ENCODE measurements around the gene CLCN6.

CLCN6 gene

DNA sequence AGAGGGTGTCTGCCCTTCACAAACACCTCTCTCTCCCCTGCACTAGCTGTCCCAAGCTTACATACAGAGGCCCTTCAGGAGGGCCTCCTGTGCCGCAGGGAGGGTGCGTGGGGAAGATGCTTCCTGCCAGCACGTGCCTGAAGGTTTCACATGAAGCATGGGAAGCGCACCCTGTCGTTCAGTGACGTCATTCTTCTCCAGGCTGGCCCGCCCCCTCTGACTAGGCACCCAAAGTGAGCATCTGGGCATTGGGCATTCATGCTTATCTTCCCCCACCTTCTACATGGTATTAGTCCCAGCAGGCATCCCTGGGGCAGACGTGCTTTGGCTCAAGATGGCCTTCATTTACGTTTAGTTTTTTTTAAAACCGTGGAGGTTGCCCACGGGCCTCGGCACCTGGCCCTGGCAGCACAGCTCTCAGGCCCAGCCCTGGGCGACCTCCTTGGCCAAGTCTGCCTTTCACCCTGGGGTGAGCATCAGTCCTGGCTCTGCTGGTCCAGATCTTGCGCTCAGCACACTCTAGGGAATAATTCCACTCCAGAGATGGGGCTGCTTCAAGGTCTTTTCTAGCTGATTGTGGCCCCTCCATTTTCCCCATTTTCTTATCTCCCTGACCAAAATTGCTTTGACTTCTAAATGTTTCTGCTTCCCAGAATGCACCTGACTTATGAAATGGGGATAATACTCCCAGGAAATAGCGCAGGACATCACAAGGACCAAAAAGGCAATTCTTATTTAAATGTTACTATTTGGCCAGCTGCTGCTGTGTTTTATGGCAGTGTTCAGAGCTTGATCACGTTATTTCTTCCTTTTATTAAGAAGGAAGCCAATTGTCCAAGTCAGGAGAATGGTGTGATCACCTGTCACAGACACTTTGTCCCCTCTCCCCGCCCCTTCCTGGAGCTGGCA, 35.5 kb downstream of the CLCN6 start:
- H3K27ac ChIP-seq = no peak overlapping the region
- TF ChIP-seq ZFX (IDR thresholded peaks at IDR 0.05; ENCODE audit: borderline replicate concordance) = no peak
- TF ChIP-seq, protein P1, sequence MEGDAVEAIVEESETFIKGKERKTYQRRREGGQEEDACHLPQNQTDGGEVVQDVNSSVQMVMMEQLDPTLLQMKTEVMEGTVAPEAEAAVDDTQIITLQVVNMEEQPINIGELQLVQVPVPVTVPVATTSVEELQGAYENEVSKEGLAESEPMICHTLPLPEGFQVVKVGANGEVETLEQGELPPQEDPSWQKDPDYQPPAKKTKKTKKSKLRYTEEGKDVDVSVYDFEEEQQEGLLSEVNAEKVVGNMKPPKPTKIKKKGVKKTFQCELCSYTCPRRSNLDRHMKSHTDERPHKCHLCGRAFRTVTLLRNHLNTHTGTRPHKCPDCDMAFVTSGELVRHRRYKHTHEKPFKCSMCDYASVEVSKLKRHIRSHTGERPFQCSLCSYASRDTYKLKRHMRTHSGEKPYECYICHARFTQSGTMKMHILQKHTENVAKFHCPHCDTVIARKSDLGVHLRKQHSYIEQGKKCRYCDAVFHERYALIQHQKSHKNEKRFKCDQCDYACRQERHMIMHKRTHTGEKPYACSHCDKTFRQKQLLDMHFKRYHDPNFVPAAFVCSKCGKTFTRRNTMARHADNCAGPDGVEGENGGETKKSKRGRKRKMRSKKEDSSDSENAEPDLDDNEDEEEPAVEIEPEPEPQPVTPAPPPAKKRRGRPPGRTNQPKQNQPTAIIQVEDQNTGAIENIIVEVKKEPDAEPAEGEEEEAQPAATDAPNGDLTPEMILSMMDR (IDR thresholded peaks at IDR 0.05) = no peak

DNA sequence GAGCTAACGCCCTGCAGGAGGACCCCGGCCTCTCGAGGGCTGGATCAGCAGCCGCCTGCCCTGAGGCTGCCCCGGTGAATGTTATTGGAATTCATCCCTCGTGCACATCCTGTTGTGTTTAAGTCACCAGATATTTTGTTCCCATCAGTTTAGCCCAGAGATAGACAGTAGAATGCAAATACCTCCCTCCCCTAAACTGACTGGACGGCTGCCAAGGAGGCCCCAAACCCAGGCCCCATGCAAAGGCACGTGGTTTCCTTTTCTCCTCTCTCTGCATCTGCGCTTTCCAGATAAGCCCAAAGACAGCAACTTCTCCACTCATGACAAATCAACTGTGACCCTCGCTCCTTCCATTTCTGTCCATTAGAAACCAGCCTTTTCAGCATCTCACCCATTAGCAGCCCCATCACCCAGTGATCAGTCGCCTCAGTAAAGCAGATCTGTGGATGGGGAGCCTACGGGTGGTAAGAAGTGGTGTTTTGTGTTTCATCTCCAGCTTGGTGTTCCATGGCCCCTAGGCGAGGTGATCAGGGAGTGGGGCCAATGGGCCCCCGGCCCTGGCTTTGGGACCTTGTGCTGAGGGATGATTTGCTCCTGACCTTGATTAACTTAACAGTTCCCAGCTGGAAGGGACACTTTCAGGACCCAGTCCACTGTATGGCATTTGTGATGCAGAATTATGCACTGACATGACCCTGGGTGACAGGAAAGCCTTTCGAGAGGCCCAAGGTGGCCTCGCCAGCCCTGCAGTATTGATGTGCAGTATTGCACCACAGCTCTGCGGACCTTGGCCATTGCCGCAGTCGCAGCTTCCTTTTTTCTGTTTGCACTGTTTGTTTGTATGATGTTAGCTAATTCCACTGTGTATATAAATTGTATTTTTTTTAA, 36.4 kb downstream of the CLCN6 start:
- H3K27ac ChIP-seq = no peak overlapping the region
- TF ChIP-seq ZFX (IDR thresholded peaks at IDR 0.05; ENCODE audit: borderline replicate concordance) = no peak
- TF ChIP-seq, protein P1 (IDR thresholded peaks at IDR 0.05) = no peak

DNA sequence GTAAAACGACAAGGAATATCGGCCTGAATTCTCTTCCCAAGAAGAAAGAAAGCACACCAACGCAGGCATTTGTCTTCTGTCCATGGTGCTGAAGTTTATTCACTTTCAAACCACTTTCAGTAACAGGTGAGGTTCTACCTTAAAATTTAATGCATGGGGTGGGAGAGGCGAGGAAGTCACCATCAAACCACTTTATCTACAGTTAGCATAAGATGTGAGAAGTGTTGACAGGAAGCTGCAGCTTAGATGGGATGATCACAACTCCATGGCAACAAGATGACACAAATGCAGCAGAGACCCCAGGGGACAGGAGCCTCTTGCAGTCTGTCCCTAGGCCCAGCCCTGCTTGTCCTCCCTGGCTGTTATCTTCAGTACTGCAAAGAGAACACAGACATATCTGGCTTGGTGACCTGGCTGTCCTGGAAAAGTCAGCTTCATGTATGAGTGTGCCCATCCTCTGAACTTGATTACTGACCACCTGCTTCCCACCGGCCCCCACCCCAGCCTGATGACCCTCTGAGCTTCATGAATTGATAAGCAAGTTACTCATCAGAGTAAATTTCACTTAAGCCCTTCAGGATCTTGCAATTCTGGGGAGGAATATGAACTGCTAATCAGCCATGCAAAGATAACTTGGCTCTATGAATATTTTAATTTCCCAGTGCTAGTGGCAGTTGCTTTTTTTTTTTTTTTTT, 39.8 kb downstream of the CLCN6 start:
- no peak overlapping the region for H3K27ac ChIP-seq
- TF ChIP-seq ZFX (IDR thresholded peaks at IDR 0.05; ENCODE audit: borderline replicate concordance) = no peak
- TF ChIP-seq, protein P1 (IDR thresholded peaks at IDR 0.05) = no peak

DNA sequence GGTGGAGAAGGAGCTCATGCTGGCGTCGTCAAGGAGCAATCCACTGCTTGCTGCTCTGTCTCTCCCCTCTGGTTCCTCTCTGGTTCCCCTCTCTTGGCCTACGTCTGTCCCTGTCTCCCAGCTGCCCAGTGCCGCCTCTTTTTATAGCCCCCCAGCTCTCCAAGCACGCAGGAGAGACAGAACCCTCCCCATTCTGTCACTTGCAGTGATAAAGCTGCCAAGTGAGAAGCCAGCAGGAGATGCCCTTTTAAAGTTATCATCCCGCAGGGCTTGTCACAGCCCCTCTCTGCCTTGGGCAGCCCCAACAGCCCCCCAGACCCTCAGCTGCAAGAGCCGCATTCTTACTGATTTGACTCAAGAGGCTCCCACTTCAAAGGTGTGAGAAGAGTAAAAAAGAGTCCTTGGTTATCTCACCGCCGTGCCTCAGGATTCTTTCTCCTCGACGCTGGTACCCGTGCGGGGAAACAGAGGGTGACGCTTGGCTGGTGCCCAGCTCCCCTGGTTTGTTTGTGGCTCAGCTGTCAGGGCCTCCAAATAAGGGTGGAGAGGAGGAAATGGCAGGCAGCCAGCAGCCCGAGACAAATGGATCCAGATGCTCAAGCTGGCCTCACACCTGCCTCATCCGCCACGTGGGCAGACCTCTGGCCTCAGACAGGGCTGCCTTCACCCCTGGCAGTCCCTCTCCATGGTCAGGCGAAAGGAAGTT, 41.8 kb downstream of the CLCN6 start, which contains the start of gene NPPA:
Gene NPPA (minus strand): TSS at position 117 of the 706 bp plus-strand sequence. CDS start 99 bp downstream, at position 18.
- TF ChIP-seq ZFX (IDR thresholded peaks at IDR 0.05; ENCODE audit: borderline replicate concordance) = no peak
- TF ChIP-seq, protein P1 (IDR thresholded peaks at IDR 0.05) = no peak
- no peak within 1 kb of the TSS for H3K27ac ChIP-seq

DNA sequence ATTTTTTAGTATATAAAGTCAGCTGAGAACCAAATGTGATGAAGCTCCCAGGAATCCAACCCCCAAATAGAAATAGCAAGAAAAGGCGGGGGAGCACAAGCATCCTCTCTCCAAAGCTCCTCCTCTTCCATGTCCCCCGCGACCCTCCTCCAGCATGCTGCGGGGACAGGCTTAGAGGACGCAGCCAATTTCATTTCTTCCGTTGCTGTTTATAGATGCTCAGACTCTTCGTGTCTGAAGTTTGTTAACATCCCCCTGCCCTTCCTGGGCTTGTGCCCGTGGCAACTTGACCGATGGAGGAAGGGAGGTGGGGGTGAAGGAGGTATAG, 42.3 kb downstream of the CLCN6 start:
- no peak for TF ChIP-seq ZFX (IDR thresholded peaks at IDR 0.05; ENCODE audit: borderline replicate concordance)
- TF ChIP-seq, protein P1 (IDR thresholded peaks at IDR 0.05) = no peak
- H3K27ac ChIP-seq = no peak overlapping the region

DNA sequence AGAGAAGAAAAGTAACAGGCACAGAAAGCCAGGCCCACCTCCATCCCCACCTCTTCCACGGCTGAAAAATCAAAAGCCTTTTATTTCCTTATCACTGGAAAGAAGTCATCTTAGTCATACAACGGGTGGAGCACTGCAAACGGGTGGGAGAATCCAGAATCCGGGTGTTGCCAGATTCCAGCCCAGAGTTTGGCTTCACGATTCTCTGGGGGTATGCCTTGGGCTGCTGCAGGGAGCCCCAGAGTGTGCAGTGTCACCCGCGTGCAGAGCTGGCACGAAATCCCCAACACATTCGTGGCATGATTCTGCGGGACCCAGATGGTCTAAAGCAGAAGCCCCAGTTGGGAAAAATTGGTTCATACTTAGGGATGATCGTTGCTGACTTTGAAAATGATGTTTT, 44.2 kb downstream of the CLCN6 start:
- H3K27ac ChIP-seq = no peak overlapping the region
- TF ChIP-seq, protein P1 (IDR thresholded peaks at IDR 0.05) = no peak
- no peak for TF ChIP-seq ZFX (IDR thresholded peaks at IDR 0.05; ENCODE audit: borderline replicate concordance)

All from 22Rv1 (cell line).